Hematopoietic multipotent progenitor cell treated with erythropoietin and hydrocortisone succinate and interleukin-3 and kit ligand, for 8 days (in vitro differentiated cells): Measurements from ENCODE around the gene ABCA1.
"Not testable (repeated sequence)": the region's sequence is repeated elsewhere in the genome, so short reads cannot be mapped to it uniquely, and the experiment has no call there.

Source experiments
- DNase-seq: peaks from one replicate; pipeline ENCODE4 v3.0.0-alpha.2; 2015

The ABCA1 gene

GRCh38 chr9:104948277-104948676, 20.3 kb upstream of the ABCA1 start:
- DNase-seq, result no peak

GRCh38 chr9:104944871-104945270, 16.9 kb upstream of the ABCA1 start:
- DNase-seq, result no peak

- DNase-seq, result no peak
Measured at GRCh38 chr9:104944356-104944755, 16.4 kb upstream of the ABCA1 start.

- DNase-seq, result no peak
Measured at GRCh38 chr9:104941597-104941996, 13.6 kb upstream of the ABCA1 start.

GRCh38 chr9:104936291-104936690, 8.3 kb upstream of the ABCA1 start:
- no peak for DNase-seq

- DNase-seq, result not testable (repeated sequence)
Measured at GRCh38 chr9:104935501-104935810, 7.5 kb upstream of the ABCA1 start.

- no peak for DNase-seq
Measured at GRCh38 chr9:104934691-104935500, 6.9 kb upstream of the ABCA1 start.

- not testable (repeated sequence) for DNase-seq
Measured at GRCh38 chr9:104933091-104933490, 5.1 kb upstream of the ABCA1 start.

GRCh38 chr9:104931256-104931655, 3.3 kb upstream of the ABCA1 start:
- no peak for DNase-seq

- DNase-seq, result peak; percentile 16
Measured at GRCh38 chr9:104927216-104927911, 591 bp downstream of the ABCA1 start.

GRCh38 chr9:104923740-104924139, 4.2 kb downstream of the ABCA1 start:
- DNase-seq, result no peak

- DNase-seq, result no peak
Measured at GRCh38 chr9:104923289-104923688, 4.7 kb downstream of the ABCA1 start.

GRCh38 chr9:104922748-104923147, 5.2 kb downstream of the ABCA1 start:
- not testable (repeated sequence) for DNase-seq

GRCh38 chr9:104921067-104921741, 6.8 kb downstream of the ABCA1 start:
- no peak for DNase-seq

GRCh38 chr9:104915753-104916152, 12.2 kb downstream of the ABCA1 start:
- no peak for DNase-seq

GRCh38 chr9:104915049-104915448, 12.9 kb downstream of the ABCA1 start:
- no peak for DNase-seq

- DNase-seq, result peak; percentile 25
Measured at GRCh38 chr9:104914466-104914865, 13.5 kb downstream of the ABCA1 start.

GRCh38 chr9:104912606-104913005, 15.3 kb downstream of the ABCA1 start:
- no peak for DNase-seq

GRCh38 chr9:104911032-104911607, 16.8 kb downstream of the ABCA1 start:
- no peak for DNase-seq

GRCh38 chr9:104907278-104907951, 20.5 kb downstream of the ABCA1 start:
- no peak for DNase-seq

- DNase-seq, result no peak
Measured at GRCh38 chr9:104906441-104907277, 21.3 kb downstream of the ABCA1 start.

- DNase-seq, result no peak
Measured at GRCh38 chr9:104905931-104906330, 22.0 kb downstream of the ABCA1 start.
